ENCODE measurements around the gene THBS1.

Gene THBS1

DNA sequence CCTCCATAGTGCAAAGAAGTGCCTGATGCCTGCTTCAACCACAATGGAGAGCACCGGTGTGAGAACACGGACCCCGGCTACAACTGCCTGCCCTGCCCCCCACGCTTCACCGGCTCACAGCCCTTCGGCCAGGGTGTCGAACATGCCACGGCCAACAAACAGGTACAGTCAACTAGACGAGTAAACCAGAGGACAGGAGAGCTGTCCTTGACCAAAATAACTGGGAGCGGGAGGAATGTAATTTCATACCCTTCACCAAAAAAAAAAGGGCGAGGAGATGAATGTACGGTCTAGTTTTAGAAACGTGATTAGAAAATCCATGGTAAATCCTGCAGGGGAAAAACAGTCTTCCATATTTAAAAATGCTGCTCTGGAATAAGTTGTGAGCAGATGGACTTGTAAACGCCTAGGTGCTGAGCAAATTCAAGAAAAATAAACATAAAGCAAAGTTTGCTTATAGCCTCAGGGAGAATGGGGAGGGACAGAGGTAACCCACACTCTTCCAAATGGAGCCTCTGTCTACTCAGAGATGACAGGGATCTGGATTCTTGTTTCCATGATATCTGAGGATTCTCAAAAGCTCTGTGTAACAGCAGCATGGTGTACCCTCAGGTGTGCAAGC lies 8.4 kb downstream of the THBS1 start:
- no peak for DNase-seq (ENCODE audit: low read depth in 2 of 2)

DNA sequence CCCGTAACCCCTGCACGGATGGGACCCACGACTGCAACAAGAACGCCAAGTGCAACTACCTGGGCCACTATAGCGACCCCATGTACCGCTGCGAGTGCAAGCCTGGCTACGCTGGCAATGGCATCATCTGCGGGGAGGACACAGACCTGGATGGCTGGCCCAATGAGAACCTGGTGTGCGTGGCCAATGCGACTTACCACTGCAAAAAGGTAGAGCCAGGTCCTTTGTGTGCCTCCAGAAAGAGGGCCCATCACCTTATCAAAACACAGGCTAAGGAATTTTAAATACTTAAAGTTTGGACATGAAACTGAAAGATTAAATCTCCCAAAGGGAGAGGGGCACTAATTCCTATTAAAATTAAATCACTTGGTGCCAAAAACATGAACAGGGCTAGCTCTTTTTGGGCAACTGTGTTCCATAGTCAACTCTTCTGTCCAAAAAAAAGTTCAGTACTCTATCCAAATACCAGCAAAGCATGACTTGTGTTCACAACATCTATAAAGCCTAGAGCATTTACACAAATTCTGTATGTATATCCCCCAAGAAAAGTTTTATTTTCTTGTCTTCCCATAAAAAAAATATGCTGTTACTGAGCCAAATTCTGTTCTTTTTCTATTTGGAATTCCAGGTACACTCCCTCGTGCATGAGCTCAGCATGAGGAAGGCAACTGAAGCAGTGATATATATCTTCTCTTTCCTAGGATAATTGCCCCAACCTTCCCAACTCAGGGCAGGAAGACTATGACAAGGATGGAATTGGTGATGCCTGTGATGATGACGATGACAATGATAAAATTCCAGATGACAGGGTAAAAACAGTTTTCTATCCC lies 9.2 kb downstream of the THBS1 start:
- DNase-seq (ENCODE audit: low read depth in 2 of 2): no peak

DNA sequence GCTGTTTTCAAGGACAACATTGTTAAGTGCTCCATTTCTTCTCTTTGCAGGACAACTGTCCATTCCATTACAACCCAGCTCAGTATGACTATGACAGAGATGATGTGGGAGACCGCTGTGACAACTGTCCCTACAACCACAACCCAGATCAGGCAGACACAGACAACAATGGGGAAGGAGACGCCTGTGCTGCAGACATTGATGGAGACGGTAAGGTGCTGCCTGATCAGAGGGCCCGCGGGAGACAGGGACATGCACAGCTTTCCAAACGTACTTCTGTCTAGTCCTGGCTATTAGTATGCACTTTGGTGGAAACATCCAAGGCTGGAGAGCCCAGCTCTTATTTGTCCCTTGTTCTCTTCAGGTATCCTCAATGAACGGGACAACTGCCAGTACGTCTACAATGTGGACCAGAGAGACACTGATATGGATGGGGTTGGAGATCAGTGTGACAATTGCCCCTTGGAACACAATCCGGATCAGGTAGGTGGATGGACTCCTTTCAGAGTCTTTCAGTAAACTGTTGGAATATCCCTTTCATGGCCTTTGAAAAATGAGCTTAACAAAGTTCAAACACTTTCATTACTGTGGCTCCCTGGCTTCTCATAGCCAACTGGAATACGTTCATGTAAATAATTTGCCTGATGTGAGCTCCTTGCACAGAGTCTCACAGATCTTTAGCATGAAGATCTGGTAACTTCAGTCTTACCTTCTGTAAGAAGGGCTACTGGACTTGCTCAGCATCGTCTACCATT lies 10.4 kb downstream of the THBS1 start:
- no peak for DNase-seq (ENCODE audit: low read depth in 2 of 2)

DNA sequence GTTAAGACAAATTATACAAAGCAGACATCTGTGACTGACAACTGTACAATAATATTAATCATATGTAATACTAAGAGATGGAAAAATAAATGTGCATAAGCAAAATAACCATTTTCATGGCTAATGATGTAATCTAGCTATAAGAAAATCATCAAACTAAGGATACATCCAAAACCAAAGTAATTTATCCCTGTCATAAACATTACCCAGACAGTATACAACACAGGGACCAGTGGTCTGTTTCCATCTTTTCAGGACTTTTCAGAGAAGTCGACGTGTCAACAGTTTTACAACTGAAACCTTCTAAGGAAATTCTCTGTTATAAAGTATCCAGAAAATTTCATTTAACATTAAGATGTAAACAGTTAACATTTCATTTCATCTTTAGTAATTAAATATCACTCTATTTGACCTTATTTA lies 11.0 kb downstream of the THBS1 start:
- DNase-seq (ENCODE audit: low read depth in 2 of 2): no peak

DNA sequence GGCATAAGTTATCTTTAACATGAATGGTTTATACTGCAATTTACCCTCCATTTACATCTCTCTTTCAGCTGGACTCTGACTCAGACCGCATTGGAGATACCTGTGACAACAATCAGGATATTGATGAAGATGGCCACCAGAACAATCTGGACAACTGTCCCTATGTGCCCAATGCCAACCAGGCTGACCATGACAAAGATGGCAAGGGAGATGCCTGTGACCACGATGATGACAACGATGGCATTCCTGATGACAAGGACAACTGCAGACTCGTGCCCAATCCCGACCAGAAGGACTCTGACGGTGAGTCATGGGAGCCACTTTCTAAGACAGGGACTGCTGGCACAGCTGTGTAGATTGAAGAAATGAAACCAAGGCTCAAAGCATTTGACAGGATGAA lies 11.6 kb downstream of the THBS1 start:
- no peak for DNase-seq (ENCODE audit: low read depth in 2 of 2)

DNA sequence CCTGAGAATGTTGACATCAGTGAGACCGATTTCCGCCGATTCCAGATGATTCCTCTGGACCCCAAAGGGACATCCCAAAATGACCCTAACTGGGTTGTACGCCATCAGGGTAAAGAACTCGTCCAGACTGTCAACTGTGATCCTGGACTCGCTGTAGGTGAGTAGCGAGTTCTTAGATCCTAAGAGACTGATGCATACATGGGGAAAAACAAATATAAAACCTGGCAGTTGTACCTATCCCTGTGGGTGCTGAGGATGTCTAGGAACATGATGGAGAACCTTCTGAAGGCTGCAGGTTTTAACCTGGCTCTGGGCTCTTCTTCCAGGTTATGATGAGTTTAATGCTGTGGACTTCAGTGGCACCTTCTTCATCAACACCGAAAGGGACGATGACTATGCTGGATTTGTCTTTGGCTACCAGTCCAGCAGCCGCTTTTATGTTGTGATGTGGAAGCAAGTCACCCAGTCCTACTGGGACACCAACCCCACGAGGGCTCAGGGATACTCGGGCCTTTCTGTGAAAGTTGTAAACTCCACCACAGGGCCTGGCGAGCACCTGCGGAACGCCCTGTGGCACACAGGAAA lies 12.3 kb downstream of the THBS1 start:
- DNase-seq (ENCODE audit: low read depth in 2 of 2): no peak

DNA sequence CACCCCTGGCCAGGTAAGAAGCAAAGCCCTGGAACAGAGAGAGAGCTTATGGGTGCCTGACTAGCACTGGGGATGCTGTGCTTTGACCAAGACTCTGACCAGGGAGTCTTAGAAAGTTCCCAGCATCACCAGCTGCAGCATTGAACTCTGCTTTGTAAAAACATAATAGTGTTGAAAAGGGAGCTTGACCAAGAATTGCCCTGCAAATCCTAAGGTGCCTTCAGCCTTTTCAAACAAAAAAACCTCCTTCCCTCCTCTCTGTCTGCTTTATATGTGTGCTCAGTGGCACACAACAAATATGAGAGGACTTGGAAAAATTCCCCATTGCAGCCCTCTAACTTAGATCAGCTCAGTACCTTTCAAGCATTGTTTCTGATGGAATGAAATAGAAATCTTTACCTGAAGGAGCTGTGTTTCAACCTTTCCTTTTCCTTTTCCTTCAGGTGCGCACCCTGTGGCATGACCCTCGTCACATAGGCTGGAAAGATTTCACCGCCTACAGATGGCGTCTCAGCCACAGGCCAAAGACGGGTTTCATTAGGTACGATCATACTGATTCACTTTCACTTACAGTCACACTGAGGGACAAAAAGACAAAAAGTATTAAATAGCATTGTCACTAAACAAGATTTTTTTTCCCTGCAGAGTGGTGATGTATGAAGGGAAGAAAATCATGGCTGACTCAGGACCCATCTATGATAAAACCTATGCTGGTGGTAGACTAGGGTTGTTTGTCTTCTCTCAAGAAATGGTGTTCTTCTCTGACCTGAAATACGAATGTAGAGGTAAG lies 13.0 kb downstream of the THBS1 start:
- DNase-seq (ENCODE audit: low read depth in 2 of 2): peak in 1 of 2 donors; percentile 28

DNA sequence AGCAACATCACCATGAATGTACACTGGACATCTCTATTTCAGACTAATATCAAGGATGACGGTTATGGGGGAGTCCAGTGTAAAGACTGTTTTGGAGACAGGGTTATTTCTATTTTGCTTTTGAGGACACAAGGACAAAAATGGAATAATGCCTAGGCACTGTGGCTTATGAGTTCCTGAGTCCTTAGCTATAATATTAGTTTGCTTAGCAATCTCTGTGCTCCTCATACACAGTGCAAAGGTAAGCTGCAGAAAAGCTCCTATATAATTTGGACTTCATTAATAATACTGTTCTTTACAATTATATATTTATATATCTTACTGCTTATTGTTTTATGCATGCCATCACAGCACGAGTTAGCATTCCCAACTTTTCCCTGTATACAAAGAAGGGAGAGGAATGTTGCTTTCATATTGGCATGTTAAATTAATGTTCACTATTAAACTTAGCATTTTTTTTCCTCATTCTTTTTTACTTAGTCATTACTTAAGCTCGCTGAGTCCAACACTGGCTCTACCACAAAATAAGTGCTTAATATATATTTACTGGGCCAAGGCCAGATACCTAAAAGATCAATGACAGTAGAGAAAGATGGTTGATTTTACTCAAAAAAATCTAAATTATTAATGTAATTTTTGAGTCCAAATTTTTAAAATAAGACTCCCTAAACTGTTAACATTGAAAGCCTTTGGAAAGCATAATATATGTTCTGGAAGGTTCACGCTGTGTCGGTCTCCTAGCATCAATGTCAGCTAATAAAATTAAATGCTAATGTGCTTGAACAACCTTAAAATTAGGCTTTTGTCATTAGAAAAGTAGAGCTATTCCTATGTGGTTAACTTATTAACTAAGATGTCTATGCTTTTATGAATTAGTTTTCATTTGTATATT lies 13.8 kb downstream of the THBS1 start:
- DNase-seq (ENCODE audit: low read depth in 2 of 2): no peak

DNA sequence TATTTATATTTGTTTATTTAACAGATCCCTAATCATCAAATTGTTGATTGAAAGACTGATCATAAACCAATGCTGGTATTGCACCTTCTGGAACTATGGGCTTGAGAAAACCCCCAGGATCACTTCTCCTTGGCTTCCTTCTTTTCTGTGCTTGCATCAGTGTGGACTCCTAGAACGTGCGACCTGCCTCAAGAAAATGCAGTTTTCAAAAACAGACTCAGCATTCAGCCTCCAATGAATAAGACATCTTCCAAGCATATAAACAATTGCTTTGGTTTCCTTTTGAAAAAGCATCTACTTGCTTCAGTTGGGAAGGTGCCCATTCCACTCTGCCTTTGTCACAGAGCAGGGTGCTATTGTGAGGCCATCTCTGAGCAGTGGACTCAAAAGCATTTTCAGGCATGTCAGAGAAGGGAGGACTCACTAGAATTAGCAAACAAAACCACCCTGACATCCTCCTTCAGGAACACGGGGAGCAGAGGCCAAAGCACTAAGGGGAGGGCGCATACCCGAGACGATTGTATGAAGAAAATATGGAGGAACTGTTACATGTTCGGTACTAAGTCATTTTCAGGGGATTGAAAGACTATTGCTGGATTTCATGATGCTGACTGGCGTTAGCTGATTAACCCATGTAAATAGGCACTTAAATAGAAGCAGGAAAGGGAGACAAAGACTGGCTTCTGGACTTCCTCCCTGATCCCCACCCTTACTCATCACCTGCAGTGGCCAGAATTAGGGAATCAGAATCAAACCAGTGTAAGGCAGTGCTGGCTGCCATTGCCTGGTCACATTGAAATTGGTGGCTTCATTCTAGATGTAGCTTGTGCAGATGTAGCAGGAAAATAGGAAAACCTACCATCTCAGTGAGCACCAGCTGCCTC lies 14.7 kb downstream of the THBS1 start:
- no peak for DNase-seq (ENCODE audit: low read depth in 2 of 2)

DNA sequence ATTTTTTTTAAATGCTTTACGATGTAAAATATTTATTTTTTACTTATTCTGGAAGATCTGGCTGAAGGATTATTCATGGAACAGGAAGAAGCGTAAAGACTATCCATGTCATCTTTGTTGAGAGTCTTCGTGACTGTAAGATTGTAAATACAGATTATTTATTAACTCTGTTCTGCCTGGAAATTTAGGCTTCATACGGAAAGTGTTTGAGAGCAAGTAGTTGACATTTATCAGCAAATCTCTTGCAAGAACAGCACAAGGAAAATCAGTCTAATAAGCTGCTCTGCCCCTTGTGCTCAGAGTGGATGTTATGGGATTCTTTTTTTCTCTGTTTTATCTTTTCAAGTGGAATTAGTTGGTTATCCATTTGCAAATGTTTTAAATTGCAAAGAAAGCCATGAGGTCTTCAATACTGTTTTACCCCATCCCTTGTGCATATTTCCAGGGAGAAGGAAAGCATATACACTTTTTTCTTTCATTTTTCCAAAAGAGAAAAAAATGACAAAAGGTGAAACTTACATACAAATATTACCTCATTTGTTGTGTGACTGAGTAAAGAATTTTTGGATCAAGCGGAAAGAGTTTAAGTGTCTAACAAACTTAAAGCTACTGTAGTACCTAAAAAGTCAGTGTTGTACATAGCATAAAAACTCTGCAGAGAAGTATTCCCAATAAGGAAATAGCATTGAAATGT lies 15.6 kb downstream of the THBS1 start:
- DNase-seq (ENCODE audit: low read depth in 2 of 2): no peak

DNA sequence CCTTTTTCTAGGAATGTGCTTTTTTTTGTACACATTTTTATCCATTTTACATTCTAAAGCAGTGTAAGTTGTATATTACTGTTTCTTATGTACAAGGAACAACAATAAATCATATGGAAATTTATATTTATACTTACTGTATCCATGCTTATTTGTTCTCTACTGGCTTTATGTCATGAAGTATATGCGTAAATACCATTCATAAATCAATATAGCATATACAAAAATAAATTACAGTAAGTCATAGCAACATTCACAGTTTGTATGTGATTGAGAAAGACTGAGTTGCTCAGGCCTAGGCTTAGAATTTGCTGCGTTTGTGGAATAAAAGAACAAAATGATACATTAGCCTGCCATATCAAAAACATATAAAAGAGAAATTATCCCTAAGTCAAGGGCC lies 16.5 kb downstream of the THBS1 start:
- no peak for DNase-seq (ENCODE audit: low read depth in 2 of 2)

DNA sequence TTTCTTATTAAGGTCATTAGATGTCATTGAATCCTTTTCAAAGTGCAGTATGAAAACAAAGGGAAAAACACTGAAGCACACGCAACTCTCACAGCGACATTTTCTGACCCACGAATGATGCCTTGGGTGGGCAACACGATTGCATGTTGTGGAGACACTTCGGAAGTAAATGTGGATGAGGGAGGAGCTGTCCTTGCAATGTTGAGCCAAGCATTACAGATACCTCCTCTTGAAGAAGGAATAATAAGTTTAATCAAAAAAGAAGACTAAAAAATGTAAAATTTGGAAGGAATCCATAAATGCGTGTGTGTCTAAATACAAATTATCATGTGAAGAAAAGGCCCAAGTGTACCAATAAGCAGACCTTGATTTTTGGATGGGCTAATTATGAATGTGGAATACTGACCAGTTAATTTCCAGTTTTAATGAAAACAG lies 16.9 kb downstream of the THBS1 start:
- no peak for DNase-seq (ENCODE audit: low read depth in 2 of 2)

DNA sequence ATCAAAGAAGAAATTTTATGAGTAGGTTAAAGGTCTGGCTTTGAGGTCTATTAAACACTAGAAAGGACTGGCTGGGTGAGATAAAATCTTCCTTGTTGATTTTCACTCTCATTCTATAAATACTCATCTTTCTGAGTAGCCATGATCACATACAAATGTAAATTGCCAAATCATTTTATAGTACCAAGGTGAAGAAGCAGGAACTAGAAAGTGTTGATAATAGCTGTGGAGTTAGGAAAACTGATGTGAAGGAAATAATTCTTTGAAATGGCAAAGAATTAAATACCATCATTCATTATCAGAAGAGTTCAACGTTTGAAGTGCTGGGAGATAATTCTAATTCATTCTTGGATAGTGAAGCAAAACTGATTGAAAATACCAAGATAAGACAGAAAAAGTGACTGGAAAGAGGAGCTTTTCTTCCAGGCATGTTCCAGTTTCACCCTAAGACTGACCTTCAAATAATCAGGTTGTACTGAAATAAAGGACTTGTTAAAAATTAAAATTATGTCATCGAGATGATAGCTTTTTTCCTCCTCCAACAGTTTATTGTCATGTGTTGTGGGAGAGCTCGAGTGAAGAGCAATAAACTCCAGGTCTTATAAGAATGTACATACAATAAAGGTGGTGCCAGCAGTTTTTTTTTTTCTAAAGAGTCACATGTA lies 17.4 kb downstream of the THBS1 start:
- DNase-seq (ENCODE audit: low read depth in 2 of 2): no peak

DNA sequence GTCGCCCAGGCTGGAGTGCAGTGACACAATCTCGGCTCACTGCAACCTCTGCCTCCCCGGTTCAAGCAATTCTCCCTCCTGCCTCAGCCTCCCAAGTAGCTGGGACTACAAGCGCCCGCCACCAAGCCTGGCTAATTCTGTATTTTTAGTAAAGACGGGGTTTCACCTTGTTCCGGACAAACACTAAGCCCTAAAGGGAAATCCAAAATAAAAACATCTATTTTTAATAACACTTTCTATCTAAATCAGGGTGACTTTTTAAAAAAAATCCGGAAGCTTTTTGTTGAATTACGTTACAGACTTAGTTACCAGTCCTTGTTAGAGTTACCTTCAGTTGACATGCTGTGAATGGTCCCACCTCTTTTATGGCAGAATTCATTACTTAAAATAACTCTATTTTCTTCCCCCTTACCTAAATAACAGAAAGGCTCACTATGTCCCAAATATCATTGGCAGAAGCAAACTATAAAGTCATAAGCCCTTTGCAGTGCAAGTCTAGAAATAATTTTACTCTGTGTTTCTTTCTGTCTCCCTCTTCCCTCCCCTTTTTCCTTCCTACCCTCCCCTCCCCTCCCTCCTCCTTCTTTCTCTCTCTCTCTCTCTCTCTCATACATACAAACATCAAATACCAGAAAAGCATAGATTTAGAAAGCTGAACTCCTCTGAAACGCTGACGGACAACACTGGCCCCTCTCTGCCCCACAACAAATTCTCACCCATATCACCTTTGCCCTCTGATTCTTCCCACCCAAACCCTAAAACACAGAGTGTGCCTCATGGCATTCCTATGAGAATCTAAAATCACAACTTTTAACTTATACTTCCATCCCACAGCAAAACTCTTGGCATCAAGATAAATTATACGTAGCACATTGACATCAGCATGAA lies 18.3 kb downstream of the THBS1 start:
- no peak for DNase-seq (ENCODE audit: low read depth in 2 of 2)

DNA sequence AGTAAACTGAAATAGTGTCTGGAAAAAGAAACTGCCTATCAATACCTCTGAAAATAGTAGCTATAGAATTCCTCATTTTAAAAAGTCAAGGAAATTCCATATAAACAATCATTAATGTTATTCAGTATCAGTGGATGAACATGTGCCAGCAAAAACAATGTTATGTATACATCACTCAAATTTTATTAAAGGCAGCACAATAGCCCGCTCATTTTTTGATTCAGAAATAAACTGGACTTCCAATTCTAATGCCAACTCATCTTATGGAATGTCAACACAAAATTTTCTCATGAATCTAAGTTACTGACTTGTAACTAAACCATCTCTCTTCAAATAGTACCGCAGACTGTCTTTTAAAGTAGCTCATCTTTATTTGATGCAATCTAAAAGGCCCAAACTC lies 19.0 kb downstream of the THBS1 start:
- no peak for DNase-seq (ENCODE audit: low read depth in 2 of 2)

DNA sequence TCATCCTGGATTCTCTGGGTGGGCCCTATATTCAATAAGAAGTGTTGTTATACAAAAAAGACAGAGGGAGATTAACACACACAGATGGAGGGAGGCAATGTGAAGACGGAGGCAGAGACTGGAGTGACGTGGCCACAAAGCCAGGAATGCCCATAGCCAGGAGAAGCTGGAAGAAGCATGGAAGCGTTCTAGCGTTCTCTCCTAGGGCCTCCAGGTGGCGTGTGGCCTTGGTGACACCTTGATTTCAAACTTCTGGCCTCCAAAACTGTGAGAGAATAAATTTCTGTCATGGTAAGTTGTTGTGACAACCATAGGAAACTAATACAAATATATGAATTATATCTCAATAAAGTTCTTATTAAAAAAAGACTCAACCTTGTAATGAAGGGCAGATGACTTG lies 21.3 kb downstream of the THBS1 start:
- DNase-seq (ENCODE audit: low read depth in 2 of 2): no peak

DNA sequence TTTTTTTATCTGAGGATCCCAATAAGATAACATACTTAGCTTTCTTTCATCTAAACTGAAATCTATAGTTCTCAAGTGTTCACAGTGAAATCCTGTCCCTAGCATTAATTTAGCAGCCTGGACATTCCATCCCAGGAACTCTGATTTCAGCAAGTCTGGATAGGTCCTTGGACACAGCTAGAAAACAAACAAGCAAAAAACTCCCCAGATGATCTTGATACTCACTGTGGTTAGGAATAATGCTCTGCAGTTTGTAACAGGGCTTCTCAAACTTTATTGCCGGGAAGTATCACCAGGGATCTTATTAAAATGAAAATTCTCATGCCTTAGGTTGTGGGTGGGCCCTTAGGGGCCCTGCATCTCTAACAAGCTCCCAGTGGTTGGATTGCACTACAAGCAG lies 24.3 kb downstream of the THBS1 start:
- no peak for DNase-seq (ENCODE audit: low read depth in 2 of 2)
